Measurements from ENCODE around the gene TAF15. TPM values are rescaled to one million over a fixed set of nuclear protein-coding genes. Genes with fewer than 3 reads are reported as not detected.

The TAF15 gene
- total and polyA plus RNA-seq, 2 of the 13 experiments (the other 11 are each of a cell fraction or from before 2014, with no cell fraction given): 25.2 to 26.5 TPM

GRCh38 chr17:35764123-35764991 lies 44.9 kb upstream of the TAF15 start (continued):
- 0 out of 2 replicates have a peak, but pooled peaks have one; percentile 67 for TF ChIP-seq ZC3H13 (CRISPR knock-in tag; IDR thresholded peaks at IDR 0.05)
- TF ChIP-seq ZSCAN12 (CRISPR knock-in tag; IDR thresholded peaks at IDR 0.05): no peak
- no peak for TF ChIP-seq HDAC6 (IDR thresholded peaks at IDR 0.05; ENCODE audit: low read depth, low read length)
- TF ChIP-seq ZBTB26 (CRISPR knock-in tag; IDR thresholded peaks at IDR 0.05; ENCODE audit: borderline replicate concordance): peak; percentile 32; the same call in 1 of the 2 replicates
- TF ChIP-seq ZBTB43 (CRISPR knock-in tag; conservative IDR thresholded peaks at IDR 0.05): peak; percentile 76
- TF ChIP-seq ARID5B (CRISPR knock-in tag; IDR thresholded peaks at IDR 0.05): peak; percentile 62
- TF ChIP-seq ZNF354B (CRISPR knock-in tag; IDR thresholded peaks at IDR 0.05): no peak
- TF ChIP-seq ZFX (CRISPR knock-in tag; IDR thresholded peaks at IDR 0.05; ENCODE audit: low read depth): peak; percentile 89
- TF ChIP-seq HNF4G (IDR thresholded peaks at IDR 0.05; ENCODE audit: borderline replicate concordance, low read depth, low read length): no peak
- peak; percentile 27; the same call in 1 of the 2 replicates for TF ChIP-seq HNF4G (CRISPR knock-in tag; IDR thresholded peaks at IDR 0.05; ENCODE audit: borderline replicate concordance, low read depth)
- TF ChIP-seq MYPOP (CRISPR knock-in tag; IDR thresholded peaks at IDR 0.05): peak; percentile 99
- no peak for TF ChIP-seq ZNF784 (CRISPR knock-in tag; IDR thresholded peaks at IDR 0.05; ENCODE audit: borderline replicate concordance)
- no peak for TF ChIP-seq RORA (CRISPR knock-in tag; IDR thresholded peaks at IDR 0.05)
- TF ChIP-seq ZNF547 (CRISPR knock-in tag; IDR thresholded peaks at IDR 0.05): peak; percentile 32; the same call in 1 of the 2 replicates
- no peak for TF ChIP-seq ZNF652 (CRISPR knock-in tag; IDR thresholded peaks at IDR 0.05; ENCODE audit: borderline replicate concordance, low read depth)
- TF ChIP-seq ZNF543 (CRISPR knock-in tag; IDR thresholded peaks at IDR 0.05): peak; percentile 61
- 0 out of 2 replicates have a peak, but pooled peaks have one; percentile 42 for TF ChIP-seq WIZ (CRISPR knock-in tag; IDR thresholded peaks at IDR 0.05)
- TF ChIP-seq HOXA3 (CRISPR knock-in tag; IDR thresholded peaks at IDR 0.05): peak; percentile 85

Measured in HepG2 (cell line).